Loucy (cell line): ENCODE measurements around the gene THAP4.

Experiments used
- CTCF ChIP-seq: fragments of 200-600 bp; sonication (generic); conservative IDR thresholded peaks from 2 replicates; pipeline ENCODE4 v1.5.1; 2014; ENCODE audit warnings: mild to moderate bottlenecking, antibody characterized with exemption, low read length
- EZH2phosphoT487 ChIP-seq: fragments of 200-600 bp; IDR thresholded peaks from 2 replicates; pipeline ENCODE4 v1.6.1; 2018; ENCODE audit warnings: antibody characterized with exemption, mild to moderate bottlenecking, moderate library complexity, borderline replicate concordance

DNA sequence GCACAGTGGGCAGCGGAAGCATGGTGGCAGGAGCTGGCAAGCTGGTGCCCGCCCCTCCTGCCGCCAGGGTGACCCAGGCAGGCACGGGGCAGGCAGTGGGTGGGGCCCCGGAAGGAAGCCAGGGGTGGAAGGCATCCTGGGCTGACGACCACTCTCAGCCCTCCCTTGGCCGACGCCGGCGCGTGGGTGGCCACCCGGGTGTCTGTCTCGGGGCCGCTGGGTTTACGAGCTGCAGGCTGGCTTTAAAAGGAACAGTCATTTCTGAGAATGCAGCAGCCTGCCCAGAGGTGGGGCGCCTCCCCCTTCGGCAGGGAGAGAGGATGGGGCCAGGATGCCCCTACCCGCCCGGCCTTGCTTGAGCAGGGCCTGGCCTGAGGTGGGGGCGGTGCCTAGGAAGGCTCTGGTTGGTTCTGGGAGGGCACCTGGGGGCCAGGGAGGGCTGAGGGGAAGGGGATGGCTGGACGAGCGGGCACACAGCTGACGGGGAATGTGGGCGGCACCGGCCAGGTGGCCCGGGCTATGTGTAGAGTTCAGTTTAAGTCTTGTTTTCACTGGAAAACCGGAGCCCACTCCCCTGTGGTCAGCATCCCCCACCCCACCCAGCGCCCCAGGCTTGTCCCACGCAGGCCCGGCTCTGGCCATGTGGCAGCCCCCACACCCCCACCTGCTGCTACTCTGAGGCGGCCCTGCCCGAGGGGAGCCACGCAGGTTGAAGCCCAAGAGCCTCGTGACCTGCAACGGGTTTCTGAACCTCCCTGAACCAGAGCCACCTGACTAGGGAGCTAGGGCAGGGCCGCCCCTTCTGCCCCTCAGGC, 72.2 kb downstream of the THAP4 start:
- TF ChIP-seq CTCF (no peak), EZH2phosphoT487 (no peak)
